Ramos (cell line): Measurements from ENCODE around the gene LRRC27.
"Not testable (repeated sequence)": the region's sequence is repeated elsewhere in the genome, so short reads cannot be mapped to it uniquely, and the experiment has no call there.

Experiments used
- in situ Hi-C: fragments of 300-500 bp; cut with MboI; formaldehyde crosslinking; loops from one replicate; pipeline ENCODE4 v1.14.3; 2022; ENCODE audit warnings: low sequenced_read_pairs; ENCODE audit not compliant: unreplicated experiment

The LRRC27 gene

GRCh38 chr10:132335189-132336063 is 3.4 kb downstream of the LRRC27 start:
- in situ Hi-C loops = loop anchor here (10.0 kb wide), 1 partner anchor 171 kb away; no protein-coding TSS in a partner anchor

DNA sequence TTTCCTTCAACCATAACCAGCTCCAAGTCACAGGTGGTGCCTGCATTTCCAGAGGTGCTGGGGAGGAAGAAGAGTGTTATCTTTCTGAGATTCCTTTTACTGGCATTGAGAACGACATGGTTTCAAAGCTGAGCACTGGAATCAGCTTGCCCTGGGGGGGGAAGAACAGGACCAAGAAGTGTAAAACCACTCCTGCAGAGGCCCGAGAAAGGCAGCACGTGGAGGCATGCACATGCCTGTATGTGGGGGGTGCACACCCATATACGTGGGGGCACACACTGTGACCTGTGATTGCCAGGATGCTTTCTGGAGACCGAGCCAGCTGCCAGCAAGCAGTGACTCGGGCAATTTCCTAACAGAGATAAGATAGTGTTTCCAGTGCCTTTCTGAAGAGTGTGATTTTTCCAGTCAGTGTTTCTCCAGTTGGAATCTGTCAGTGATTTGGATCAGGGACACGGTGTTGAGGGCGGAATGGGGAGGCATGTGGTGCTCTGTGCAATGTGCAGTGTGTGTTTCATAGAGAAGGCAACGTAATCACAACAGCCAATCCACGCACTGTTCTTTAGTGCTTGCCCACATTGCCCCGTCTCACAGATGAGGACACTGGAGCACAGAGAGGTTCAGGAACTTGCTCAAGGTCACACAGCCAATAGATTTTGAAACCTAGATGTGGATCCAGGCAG is 4.2 kb downstream of the LRRC27 start:
- in situ Hi-C loops = loop anchor here (10.0 kb wide), 1 partner anchor 171 kb away; no protein-coding TSS in a partner anchor

DNA sequence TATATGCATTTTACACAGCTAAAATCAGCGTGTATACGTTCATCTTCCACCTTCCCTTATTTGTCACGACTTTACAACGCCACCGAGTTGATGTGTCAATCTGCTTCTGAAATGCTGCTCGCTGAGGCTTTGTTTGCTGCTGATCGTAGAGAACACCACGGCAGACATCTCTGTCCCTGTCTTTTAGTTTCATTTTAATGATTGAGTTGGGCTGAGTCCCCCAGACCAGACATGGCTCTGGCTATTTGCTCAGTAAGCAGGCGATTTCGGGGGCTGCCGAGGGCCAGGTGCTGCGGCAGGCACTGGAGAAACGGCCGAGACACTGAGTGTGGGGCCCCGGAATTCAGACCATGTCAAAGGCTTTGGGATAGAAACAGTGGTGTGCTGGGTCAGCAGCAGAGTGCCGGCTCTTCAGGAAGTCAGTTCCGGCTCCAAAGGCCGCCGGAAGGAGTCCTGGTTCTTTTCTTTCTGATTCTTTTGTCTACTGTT is 5.0 kb downstream of the LRRC27 start:
- in situ Hi-C loops = loop anchor here (10.0 kb wide), 1 partner anchor 172 kb away; no protein-coding TSS in a partner anchor

GRCh38 chr10:132337854-132338253 is 5.9 kb downstream of the LRRC27 start:
- in situ Hi-C loops = loop anchor here (10.0 kb wide), 1 partner anchor 173 kb away; no protein-coding TSS in a partner anchor

- in situ Hi-C loops = loop anchor here (10.0 kb wide), 1 partner anchor 174 kb away; no protein-coding TSS in a partner anchor
Observed at GRCh38 chr10:132338876-132339275, 6.9 kb downstream of the LRRC27 start.

- in situ Hi-C loops = loop anchor here (10.0 kb wide), 1 partner anchor 174 kb away; no protein-coding TSS in a partner anchor
Observed at GRCh38 chr10:132339276-132339675, 7.3 kb downstream of the LRRC27 start.

- in situ Hi-C loops = loop anchor here (10.0 kb wide), 1 partner anchor 116 kb away; no protein-coding TSS in a partner anchor
Observed at GRCh38 chr10:132341017-132341416, 9.0 kb downstream of the LRRC27 start.

- in situ Hi-C loops = loop anchor here (10.0 kb wide), 1 partner anchor 117 kb away; no protein-coding TSS in a partner anchor
Observed at GRCh38 chr10:132341781-132342180, 9.8 kb downstream of the LRRC27 start.

- in situ Hi-C loops = loop anchor here (10.0 kb wide), 1 partner anchor 118 kb away; no protein-coding TSS in a partner anchor
Observed at GRCh38 chr10:132342553-132342952, 10.6 kb downstream of the LRRC27 start.

GRCh38 chr10:132344386-132344785 is 12.4 kb downstream of the LRRC27 start:
- in situ Hi-C loops = loop anchor here (10.0 kb wide), 1 partner anchor 120 kb away; no protein-coding TSS in a partner anchor

GRCh38 chr10:132345345-132345744 is 13.4 kb downstream of the LRRC27 start:
- in situ Hi-C loops = loop anchor here (10.0 kb wide), 1 partner anchor 121 kb away; no protein-coding TSS in a partner anchor

DNA sequence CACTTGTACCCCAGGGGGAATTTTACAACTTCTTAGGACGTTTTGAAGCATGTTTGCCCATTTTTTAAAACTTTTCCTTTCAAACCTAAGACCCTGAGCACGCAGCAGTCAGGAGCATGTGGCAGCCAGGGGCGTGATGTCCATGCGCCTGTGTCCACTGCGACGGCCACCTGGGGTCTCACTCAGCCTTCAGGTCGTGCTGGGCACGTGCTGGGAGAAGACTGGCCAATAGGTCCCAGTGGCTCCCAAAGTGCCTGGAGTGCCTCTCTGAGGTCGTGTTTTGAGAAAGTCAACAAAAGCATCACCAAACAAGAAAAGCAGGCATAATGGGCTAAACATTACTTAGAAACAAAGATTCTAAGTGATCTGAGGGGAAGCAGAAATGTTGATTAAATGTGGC is 14.8 kb downstream of the LRRC27 start:
- in situ Hi-C loops = loop anchor here (10.0 kb wide), 1 partner anchor 122 kb away; no protein-coding TSS in a partner anchor

GRCh38 chr10:132347211-132347930 is 15.4 kb downstream of the LRRC27 start:
- in situ Hi-C loops = loop anchor here (10.0 kb wide), 1 partner anchor 123 kb away; no protein-coding TSS in a partner anchor

GRCh38 chr10:132347931-132348267 is 15.9 kb downstream of the LRRC27 start:
- in situ Hi-C loops = loop anchor here (10.0 kb wide), 1 partner anchor 123 kb away; no protein-coding TSS in a partner anchor

- in situ Hi-C loops = loop anchor here (10.0 kb wide), 1 partner anchor 125 kb away; no protein-coding TSS in a partner anchor
Observed at GRCh38 chr10:132349766-132350165, 17.8 kb downstream of the LRRC27 start.

DNA sequence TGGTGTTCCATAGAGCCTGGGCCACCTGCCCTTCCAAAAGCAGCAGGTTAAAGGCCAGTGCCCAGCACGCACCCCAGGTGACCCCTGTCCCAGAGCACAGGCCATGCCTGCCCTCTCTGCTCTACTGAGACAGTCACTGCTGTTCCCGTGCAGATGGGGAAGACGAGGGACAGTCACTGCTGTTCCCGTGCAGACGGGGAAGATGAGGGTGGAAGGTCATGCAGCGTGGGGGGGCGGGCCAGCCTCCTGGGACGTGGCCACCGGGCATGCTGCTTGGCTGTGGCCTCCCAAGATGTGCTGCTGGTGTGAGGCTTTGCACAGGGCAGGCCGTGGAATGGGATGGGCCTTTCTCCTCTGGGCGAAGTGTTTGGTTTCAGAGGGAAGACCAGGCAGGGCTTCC is 18.4 kb downstream of the LRRC27 start:
- in situ Hi-C loops = no loop called here

DNA sequence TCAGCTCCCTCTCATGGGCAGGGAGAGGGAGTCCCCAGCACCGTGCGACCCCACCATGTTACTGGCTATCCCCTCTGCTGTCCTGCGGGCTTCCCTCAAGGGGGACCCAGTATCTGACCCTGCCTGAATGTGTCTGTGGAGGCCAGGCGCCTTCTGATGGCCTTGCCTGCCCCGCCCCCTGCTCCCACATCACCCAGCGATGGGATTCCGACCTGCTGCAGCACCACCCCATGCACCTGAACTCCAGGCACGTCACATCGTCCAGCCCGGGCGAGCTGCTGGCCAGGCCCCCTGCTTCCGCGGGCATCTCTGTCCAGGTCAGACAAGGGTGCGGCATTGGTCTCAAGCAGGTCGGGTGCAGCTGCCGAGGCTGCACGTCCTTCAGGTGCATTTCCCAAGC is 19.0 kb downstream of the LRRC27 start:
- in situ Hi-C loops = no loop called here

DNA sequence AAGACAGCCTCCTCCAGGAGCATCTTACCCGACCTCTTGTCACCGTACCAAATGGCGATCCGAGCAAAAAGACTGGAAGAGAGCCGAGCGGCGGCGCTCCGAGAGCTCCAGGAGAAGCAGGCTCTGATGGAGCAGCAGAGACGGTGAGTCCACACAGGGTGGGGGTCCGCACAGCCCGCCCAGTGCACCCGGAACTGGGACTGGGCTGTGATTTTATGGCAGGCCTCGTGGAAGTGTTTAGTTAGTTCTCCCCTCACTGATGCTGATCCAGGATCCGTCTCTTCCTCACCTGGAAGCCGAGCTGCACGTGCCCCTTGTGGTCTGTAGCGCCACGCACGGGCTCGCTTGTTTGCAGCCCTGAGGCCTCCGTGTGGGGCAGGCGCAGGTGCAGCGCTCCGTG is 19.6 kb downstream of the LRRC27 start:
- in situ Hi-C loops = no loop called here

DNA sequence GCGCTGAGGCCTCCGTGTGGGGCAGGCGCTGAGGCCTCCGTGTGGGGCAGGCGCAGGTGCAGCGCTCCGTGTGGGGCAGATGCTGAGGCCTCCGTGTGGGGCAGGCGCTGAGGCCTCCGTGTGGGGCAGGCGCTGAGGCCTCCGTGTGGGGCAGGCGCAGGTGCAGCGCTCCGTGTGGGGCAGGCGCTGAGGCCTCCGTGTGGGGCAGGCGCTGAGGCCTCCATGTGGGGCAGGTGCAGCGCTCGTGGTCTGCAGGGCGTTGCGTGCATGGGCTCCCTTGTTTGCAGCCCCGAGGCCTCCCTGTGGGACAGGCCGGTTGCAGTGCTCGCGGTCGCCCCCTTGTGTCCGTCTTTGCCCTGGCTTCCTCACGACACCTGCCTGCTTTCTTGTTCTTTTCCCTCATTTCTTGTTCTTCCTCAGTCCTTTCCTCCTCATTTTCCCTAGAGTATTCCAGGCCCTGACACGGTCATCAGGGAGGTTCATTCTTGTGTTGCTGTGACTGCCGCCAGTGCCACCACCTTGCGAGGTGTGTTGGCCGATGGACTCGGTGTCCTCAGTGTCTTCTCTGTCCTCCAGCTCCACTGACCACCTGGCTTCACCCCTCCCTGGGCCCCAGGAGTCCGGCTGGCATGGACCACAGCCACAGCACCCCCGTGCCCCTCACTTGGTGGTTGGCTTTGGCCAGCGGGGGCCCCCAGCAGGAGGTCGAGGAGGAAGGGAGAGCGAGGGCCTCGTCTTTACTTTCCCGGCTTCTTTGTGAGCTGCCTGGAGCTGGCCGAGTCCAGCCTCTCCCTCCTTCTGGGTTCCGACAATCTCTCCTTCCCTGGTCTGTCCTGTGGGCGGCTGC is 20.7 kb downstream of the LRRC27 start:
- in situ Hi-C loops = not testable (repeated sequence)
